Hepatocyte (in vitro differentiated cells): Measurements from ENCODE around the gene ATP9B. TPM values are rescaled to one million over a fixed set of nuclear protein-coding genes. Genes with fewer than 3 reads are reported as not detected.

ENCODE experiments used
- DNase-seq: peaks from one replicate; pipeline ENCODE4 v3.0.0-alpha.2; 2016; ENCODE audit warnings: low spot score
- H2AFZ ChIP-seq: fragments of 200-600 bp; sonication (generic); 2 replicates; pipeline ENCODE4 v1.6.0; 2016; ENCODE audit warnings: antibody characterized with exemption, mild to moderate bottlenecking
- H3K27ac ChIP-seq: fragments of 200-600 bp; sonication (generic); 2 replicates; pipeline ENCODE4 v1.5.1; 2016; ENCODE audit warnings: mild to moderate bottlenecking
- H3K27me3 ChIP-seq: fragments of 200-600 bp; sonication (generic); 2 replicates; pipeline ENCODE4 v1.6.1; 2016
- H3K36me3 ChIP-seq: fragments of 200-600 bp; sonication (generic); replicated peaks from 2 replicates; pipeline ENCODE4 v1.5.1; 2016; ENCODE audit warnings: low read depth; ENCODE audit not compliant: insufficient read depth
- H3K4me1 ChIP-seq: fragments of 200-600 bp; sonication (generic); 2 replicates; pipeline ENCODE4 v1.5.1; 2016; ENCODE audit warnings: mild to moderate bottlenecking, moderate library complexity; ENCODE audit not compliant: insufficient read depth
- H3K4me2 ChIP-seq: fragments of 200-600 bp; sonication (generic); 2 replicates; pipeline ENCODE4 v1.6.0; 2016
- H3K4me3 ChIP-seq: fragments of 200-600 bp; sonication (generic); 2 replicates; pipeline ENCODE4 v1.5.1; 2016; ENCODE audit warnings: mild to moderate bottlenecking
- H3K79me2 ChIP-seq: fragments of 200-600 bp; sonication (generic); 2 replicates; pipeline ENCODE4 v1.6.0; 2017; ENCODE audit warnings: mild to moderate bottlenecking
- H3K9me2 ChIP-seq: fragments of 200-600 bp; sonication (generic); replicated peaks from 2 replicates; pipeline ENCODE4 v1.6.0; 2017; ENCODE audit warnings: mild to moderate bottlenecking; ENCODE audit not compliant: insufficient read depth
- H3K9me3 ChIP-seq: fragments of 200-600 bp; sonication (generic); 2 replicates; pipeline ENCODE4 v1.5.1; 2016; ENCODE audit warnings: low read depth, mild to moderate bottlenecking
- H4K20me1 ChIP-seq: fragments of 200-600 bp; sonication (generic); 2 replicates; pipeline ENCODE4 v1.6.0; 2016; ENCODE audit warnings: mild to moderate bottlenecking; ENCODE audit not compliant: insufficient read depth, poor library complexity, severe bottlenecking
- CTCF ChIP-seq: fragments of 200-600 bp; sonication (generic); IDR thresholded peaks from 2 replicates; pipeline ENCODE4 v1.5.1; 2016; ENCODE audit warnings: antibody characterized with exemption, mild to moderate bottlenecking; ENCODE audit not compliant: poor library complexity
- EZH2 ChIP-seq: fragments of 200-600 bp; sonication (generic); IDR thresholded peaks from 2 replicates; pipeline ENCODE4 v1.6.1; 2016; ENCODE audit warnings: antibody characterized with exemption, mild to moderate bottlenecking, borderline replicate concordance
- EZH2phosphoT487 ChIP-seq: fragments of 200-600 bp; sonication (generic); IDR thresholded peaks from one replicate; pipeline ENCODE4 v1.6.1; 2018; ENCODE audit warnings: antibody characterized with exemption, mild to moderate bottlenecking, low read depth, moderate library complexity; ENCODE audit not compliant: unreplicated experiment, severe bottlenecking
- WGBS: methylation state at CpG from one replicate; pipeline ENCODE4 v1.1.6; 2016; ENCODE audit warnings: low lambda C conversion rate; ENCODE audit errors: missing lambda C conversion rate; 5-methylcytosine and 5-hydroxymethylcytosine counted together
- polyA plus RNA-seq: library from polyadenylated mRNA; unstranded; fragments of >200 nt; fragmentation: Nextera tagmentation; extraction: Ambion mirVana; gene quantifications from 2 replicates; pipeline ENCODE4 v1.2.1, GENCODE V29; 2016
- total RNA-seq: library from RNA; depleted of rRNA; stranded (reverse); fragments of >200 nt; gene quantifications from 2 replicates; pipeline ENCODE4 v1.2.3, GENCODE V29; 2014

The ATP9B gene
- total and polyA plus RNA-seq, 2 experiments from 2014 or later: 14.6 to 23.8 TPM

GRCh38 chr18:79309614-79310358 is 240.6 kb downstream of the ATP9B start:
- H3K27me3 ChIP-seq: no peaks in the 10 kb centered on the region
- no peak overlapping the region for H3K4me3 ChIP-seq
- no peak overlapping the region for H3K4me2 ChIP-seq
- WGBS: 96% methylated on average over 11 of the region's 11 CpGs
- no peak for DNase-seq
- no peaks in the 10 kb centered on the region for H3K79me2 ChIP-seq
- TF ChIP-seq CTCF (no peak), EZH2 (no peak), EZH2phosphoT487 (no peak)
- H3K9me2 ChIP-seq: no peaks in the 10 kb centered on the region
- H3K36me3 ChIP-seq: no peaks in the 10 kb centered on the region
- no peaks in the 10 kb centered on the region for H3K9me3 ChIP-seq
- H3K27ac ChIP-seq: no peak overlapping the region
- no peaks in the 10 kb centered on the region for H4K20me1 ChIP-seq
- no peaks in the 10 kb centered on the region for H3K4me1 ChIP-seq
- no peak overlapping the region for H2AFZ ChIP-seq

GRCh38 chr18:79314838-79315388 is 245.7 kb downstream of the ATP9B start:
- no peaks in the 10 kb centered on the region for H3K79me2 ChIP-seq
- no peaks in the 10 kb centered on the region for H3K9me2 ChIP-seq
- H4K20me1 ChIP-seq: no peaks in the 10 kb centered on the region
- no peak overlapping the region for H3K27ac ChIP-seq
- no peak overlapping the region for H3K4me3 ChIP-seq
- H3K36me3 ChIP-seq: no peaks in the 10 kb centered on the region
- TF ChIP-seq EZH2 (no peak), CTCF (no peak), EZH2phosphoT487 (no peak)
- H3K4me1 ChIP-seq: no peaks in the 10 kb centered on the region
- H3K9me3 ChIP-seq: no peaks in the 10 kb centered on the region
- no peaks in the 10 kb centered on the region for H3K27me3 ChIP-seq
- H2AFZ ChIP-seq: no peak overlapping the region
- 95% methylated on average over 12 of the region's 12 CpGs for WGBS
- DNase-seq: no peak
- no peak overlapping the region for H3K4me2 ChIP-seq

- WGBS: 66% methylated on average over 2 of the region's 2 CpGs
- Histone ChIP-seq H3K9me2 (no peaks in the 10 kb centered on the region), H3K27ac (no peak overlapping the region), H3K27me3 (no peaks in the 10 kb centered on the region), H3K9me3 (no peaks in the 10 kb centered on the region), H3K4me1 (no peaks in the 10 kb centered on the region), H3K79me2 (no peaks in the 10 kb centered on the region), H2AFZ (no peak overlapping the region), H3K4me3 (no peak overlapping the region), H3K4me2 (no peak overlapping the region), H3K36me3 (no peaks in the 10 kb centered on the region), H4K20me1 (no peaks in the 10 kb centered on the region)
- TF ChIP-seq EZH2: no peak
- no peak for TF ChIP-seq CTCF
- no peak for TF ChIP-seq EZH2phosphoT487
- no peak for DNase-seq
Observed at GRCh38 chr18:79315596-79315995, 246.4 kb downstream of the ATP9B start.
